Nephron (organoid): ENCODE measurements around the gene MYBPH.

Source experiments
- H3K27ac Mint-ChIP-seq, 3 experiments: 2 replicates each; pipeline ENCODE4 v1.8.0; 2020; ENCODE audit warnings: mixed read lengths in 3 of 3, mild to moderate bottlenecking in 2 of 3, moderate library complexity in 1 of 3
- H3K27me3 Mint-ChIP-seq: 2 replicates; pipeline ENCODE4 v1.8.0; 2021; ENCODE audit warnings: low read depth, mild to moderate bottlenecking, moderate library complexity, mixed read lengths
- H3K36me3 Mint-ChIP-seq: 2 replicates; pipeline ENCODE4 v1.8.0; 2020; ENCODE audit warnings: low read depth, mixed read lengths
- H3K4me1 Mint-ChIP-seq: 2 replicates; pipeline ENCODE4 v1.8.0; 2020; ENCODE audit warnings: mixed read lengths
- H3K4me3 Mint-ChIP-seq, 3 experiments: 2 replicates each; pipeline ENCODE4 v1.8.0; 2020; ENCODE audit warnings: mild to moderate bottlenecking in 3 of 3, mixed read lengths in 3 of 3, moderate library complexity in 2 of 3
- H3K9me3 Mint-ChIP-seq: 2 replicates; pipeline ENCODE4 v1.8.0; 2020; ENCODE audit warnings: mixed read lengths
- CTCF ChIP-seq, 3 experiments: fragments of 200-600 bp; sonication (generic); IDR thresholded peaks; one replicate each; pipeline ENCODE4 v1.5.0; 2021; ENCODE audit warnings: antibody characterized with exemption in 3 of 3; ENCODE audit not compliant: unreplicated experiment in 3 of 3

MYBPH gene

GRCh38 chr1:203186091-203186445 is 10.4 kb upstream of the MYBPH start:
- Mint-ChIP-seq H3K27me3 (peaks cover 12% of the 10 kb centered on the region), H3K27ac (peak overlapping the region; percentile 37 to 73 (median 59)), H3K36me3 (no peaks in the 10 kb centered on the region), H3K4me3 (no peak overlapping the region), H3K4me1 (peaks cover 44% of the 10 kb centered on the region), H3K9me3 (no peaks in the 10 kb centered on the region)
- TF ChIP-seq CTCF (IDR thresholded peaks at IDR 0.05; ENCODE audit: unreplicated experiment in 3 of 3): no peak

- Mint-ChIP-seq H3K9me3 (no peaks in the 10 kb centered on the region), H3K27me3 (peaks cover 12% of the 10 kb centered on the region), H3K4me1 (peaks cover 44% of the 10 kb centered on the region), H3K36me3 (no peaks in the 10 kb centered on the region), H3K4me3 (no peak overlapping the region), H3K27ac (peak overlapping the region in 1 of 3 experiments; percentile 37)
- no peak for TF ChIP-seq CTCF (IDR thresholded peaks at IDR 0.05; ENCODE audit: unreplicated experiment in 3 of 3)
Measured at GRCh38 chr1:203185585-203185984, 10.0 kb upstream of the MYBPH start.

- no peaks in the 10 kb centered on the region for H3K36me3 Mint-ChIP-seq
- peaks cover 12% of the 10 kb centered on the region for H3K27me3 Mint-ChIP-seq
Measured at GRCh38 chr1:203185061-203185461, 9.4 kb upstream of the MYBPH start.

GRCh38 chr1:203184467-203184866 is 8.8 kb upstream of the MYBPH start:
- no peaks in the 10 kb centered on the region for H3K36me3 Mint-ChIP-seq
- H3K9me3 Mint-ChIP-seq: no peaks in the 10 kb centered on the region
- H3K27ac Mint-ChIP-seq: no peak overlapping the region
- peaks cover 40% of the 10 kb centered on the region for H3K4me1 Mint-ChIP-seq
- peaks cover 8% of the 10 kb centered on the region for H3K27me3 Mint-ChIP-seq
- no peak overlapping the region for H3K4me3 Mint-ChIP-seq
- no peak for TF ChIP-seq CTCF (IDR thresholded peaks at IDR 0.05; ENCODE audit: unreplicated experiment in 3 of 3)

More at GRCh38 chr1:203185061-203185461, 9.4 kb upstream of the MYBPH start:
- no peak for TF ChIP-seq CTCF (IDR thresholded peaks at IDR 0.05; ENCODE audit: unreplicated experiment in 3 of 3)
- no peak overlapping the region for H3K4me3 Mint-ChIP-seq
- H3K4me1 Mint-ChIP-seq: peaks cover 42% of the 10 kb centered on the region
- no peak overlapping the region for H3K27ac Mint-ChIP-seq
- H3K9me3 Mint-ChIP-seq: no peaks in the 10 kb centered on the region

- TF ChIP-seq CTCF (IDR thresholded peaks at IDR 0.05; ENCODE audit: unreplicated experiment in 3 of 3): no peak
- no peak overlapping the region for H3K27ac Mint-ChIP-seq
- H3K4me1 Mint-ChIP-seq: peaks cover 42% of the 10 kb centered on the region
- peaks cover 7% of the 10 kb centered on the region for H3K27me3 Mint-ChIP-seq
- no peaks in the 10 kb centered on the region for H3K36me3 Mint-ChIP-seq
- H3K4me3 Mint-ChIP-seq: no peak overlapping the region
- no peaks in the 10 kb centered on the region for H3K9me3 Mint-ChIP-seq
Measured at GRCh38 chr1:203183828-203184227, 8.2 kb upstream of the MYBPH start.

GRCh38 chr1:203182387-203182953 is 6.8 kb upstream of the MYBPH start:
- Mint-ChIP-seq H3K4me3 (no peak overlapping the region), H3K4me1 (peaks cover 44% of the 10 kb centered on the region), H3K36me3 (no peaks in the 10 kb centered on the region), H3K27ac (peak overlapping the region in 2 of 3 experiments; percentile 64 to 83), H3K27me3 (peaks cover 7% of the 10 kb centered on the region), H3K9me3 (no peaks in the 10 kb centered on the region)
- no peak for TF ChIP-seq CTCF (IDR thresholded peaks at IDR 0.05; ENCODE audit: unreplicated experiment in 3 of 3)
